ENCODE results near the gene TMEM255B. TPM values are rescaled to one million over a fixed set of nuclear protein-coding genes. Genes with fewer than 3 reads are reported as not detected.

The TMEM255B gene
- total RNA-seq, 1 experiment from 2014 or later: 26.3 TPM

DNA sequence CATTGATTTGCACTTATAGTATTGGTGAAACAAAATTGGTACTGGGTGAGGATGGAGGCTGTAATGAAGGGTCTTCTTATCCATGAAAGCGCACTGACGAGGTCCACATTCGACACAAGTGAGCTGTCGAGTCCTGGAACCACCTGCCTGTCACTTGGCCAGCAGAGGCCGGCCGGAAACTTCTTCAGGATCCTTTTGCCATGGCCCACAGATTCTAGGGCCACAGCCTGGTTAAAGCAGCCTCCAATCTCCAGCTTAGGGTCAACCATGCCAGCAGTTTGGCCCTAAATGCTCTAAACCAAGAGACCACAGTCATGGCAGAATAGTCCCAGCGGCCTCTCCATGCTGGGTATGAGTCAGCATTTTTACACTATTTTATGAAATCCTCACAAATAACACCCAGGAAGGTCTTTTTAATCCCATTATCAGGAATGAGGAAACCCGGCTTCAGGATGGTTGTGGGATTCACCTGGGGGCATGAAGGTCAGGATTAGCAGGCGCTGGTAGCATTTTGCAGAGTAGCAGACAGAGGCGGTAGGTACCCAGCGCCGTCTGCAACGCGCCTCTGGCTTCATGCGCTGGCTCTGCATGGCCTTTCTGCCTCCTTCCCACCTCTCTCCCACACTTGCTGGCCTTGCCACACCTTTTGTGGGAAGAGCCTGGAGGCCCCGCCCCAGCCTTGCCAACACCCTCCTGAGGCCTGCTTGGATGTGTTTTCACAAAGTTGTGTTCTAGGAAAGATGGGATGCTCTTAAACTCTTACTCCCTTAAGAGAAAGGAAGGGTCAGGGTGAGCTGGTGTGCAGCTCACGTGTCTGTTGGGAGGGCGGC lies 89.6 kb downstream of the TMEM255B start:
- ChIA-PET CTCF (no interaction called here), POLR2A (no interaction called here)
- BruUV-seq (replicated peaks): no TSS peak
- ATAC-seq: no peak
- intact Hi-C loops (cut with micrococcal nuclease; ENCODE audit: unreplicated experiment): no loop called here
- no peak for DNase-seq (ENCODE audit: low read depth, low spot score)
- Histone ChIP-seq H3K9me3 (ENCODE audit: control insufficient read depth, insufficient read depth, low read depth, low read length) (no peaks in the 10 kb centered on the region), H3K27me3 (ENCODE audit: control insufficient read depth, insufficient read depth, low read length) (no peaks in the 10 kb centered on the region), H3K36me3 (ENCODE audit: control insufficient read depth, insufficient read depth, low read length) (no peaks in the 10 kb centered on the region), H3K27ac (ENCODE audit: low read length) (no peak overlapping the region), H3K4me1 (ENCODE audit: control insufficient read depth, insufficient read depth, low read length) (no peaks in the 10 kb centered on the region; the same call in 1 of the 2 replicates), H3K4me3 (ENCODE audit: low read depth in 2 of 2, low read length in 2 of 2) (no peak overlapping the region)
- in situ Hi-C loops (cut with HindIII; ENCODE audit: low pct_unique_long_range_greater_than_20kb, low sequenced_read_pairs): no loop called here
- TF ChIP-seq SIN3A (IDR thresholded peaks at IDR 0.05; ENCODE audit: borderline replicate concordance, insufficient read depth, low read depth, low read length): no peak
- TF ChIP-seq CTCF (IDR thresholded peaks at IDR 0.05): no peak
- no peak for TF ChIP-seq REST (IDR thresholded peaks at IDR 0.05; ENCODE audit: insufficient read depth in 1 of 2, low read depth in 2 of 2, low read length in 1 of 2)

GRCh38 chr13:113849546-113849945 lies 90.5 kb downstream of the TMEM255B start:
- BruUV-seq (replicated peaks): no TSS peak
- DNase-seq (ENCODE audit: low read depth, low spot score) (no peak), ATAC-seq (no peak)
- no peak overlapping the region for H3K4me3 ChIP-seq (ENCODE audit: low read depth in 2 of 2, low read length in 2 of 2)
- POLR2A ChIA-PET: no interaction called here
- H3K4me1 ChIP-seq (ENCODE audit: control insufficient read depth, insufficient read depth, low read length): no peaks in the 10 kb centered on the region; the same call in 1 of the 2 replicates
- no peaks in the 10 kb centered on the region for H3K27me3 ChIP-seq (ENCODE audit: control insufficient read depth, insufficient read depth, low read length)
- in situ Hi-C loops (cut with HindIII; ENCODE audit: low pct_unique_long_range_greater_than_20kb, low sequenced_read_pairs) (no loop called here), intact Hi-C loops (cut with micrococcal nuclease; ENCODE audit: unreplicated experiment) (no loop called here)
- TF ChIP-seq TCF7L2 (IDR thresholded peaks at IDR 0.05; ENCODE audit: low read depth, low read length): no peak
- no peak overlapping the region for H3K27ac ChIP-seq (ENCODE audit: low read length)
- no peaks in the 10 kb centered on the region for H3K9me3 ChIP-seq (ENCODE audit: control insufficient read depth, insufficient read depth, low read depth, low read length)
- no peaks in the 10 kb centered on the region for H3K36me3 ChIP-seq (ENCODE audit: control insufficient read depth, insufficient read depth, low read length)
- CTCF ChIA-PET: no interaction called here

DNA sequence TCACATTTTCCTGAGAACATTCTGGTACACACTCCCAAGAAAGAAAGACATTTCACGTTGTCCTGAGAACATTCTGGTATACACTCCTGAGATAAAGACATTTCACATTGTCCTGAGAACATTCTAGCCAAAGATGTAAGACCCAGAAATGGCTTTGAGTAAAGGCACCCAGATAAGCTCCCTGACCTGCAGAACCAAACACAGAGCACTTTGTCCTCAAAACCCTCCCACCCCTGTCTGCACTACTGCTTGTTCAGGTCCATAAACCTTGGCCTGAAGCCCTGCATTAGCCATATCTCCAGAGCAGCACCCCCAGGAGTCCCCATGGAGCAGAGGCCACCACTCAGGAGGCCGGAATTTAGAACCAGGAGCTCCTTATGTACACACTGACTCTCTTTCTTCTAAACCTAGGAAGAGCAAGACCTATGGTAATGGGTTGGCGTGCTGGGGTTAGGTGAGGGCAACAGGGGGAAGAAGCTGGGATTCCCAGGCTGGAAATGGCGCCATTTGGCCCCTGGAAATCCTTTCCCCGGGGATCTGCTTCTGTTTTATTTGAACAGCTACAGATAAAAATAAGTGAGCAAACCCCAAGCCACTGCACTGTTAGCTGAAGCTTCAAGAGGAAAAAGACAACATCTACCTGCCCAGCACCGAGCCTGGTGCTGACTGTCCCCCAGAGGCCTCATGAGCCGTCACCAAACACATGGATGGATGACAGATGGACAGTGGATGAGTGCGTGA lies 91.1 kb downstream of the TMEM255B start:
- Histone ChIP-seq H3K27me3 (ENCODE audit: control insufficient read depth, insufficient read depth, low read length) (no peaks in the 10 kb centered on the region), H3K36me3 (ENCODE audit: control insufficient read depth, insufficient read depth, low read length) (no peaks in the 10 kb centered on the region), H3K4me1 (ENCODE audit: control insufficient read depth, insufficient read depth, low read length) (no peaks in the 10 kb centered on the region; the same call in 1 of the 2 replicates), H3K27ac (ENCODE audit: low read length) (no peak overlapping the region), H3K9me3 (ENCODE audit: control insufficient read depth, insufficient read depth, low read depth, low read length) (no peaks in the 10 kb centered on the region), H3K4me3 (ENCODE audit: low read depth in 2 of 2, low read length in 2 of 2) (no peak overlapping the region)
- ChIA-PET POLR2A (no interaction called here), CTCF (no interaction called here)
- no TSS peak for BruUV-seq (replicated peaks)
- TF ChIP-seq SIN3A (IDR thresholded peaks at IDR 0.05; ENCODE audit: borderline replicate concordance, insufficient read depth, low read depth, low read length): no peak
- no peak for TF ChIP-seq TCF7L2 (IDR thresholded peaks at IDR 0.05; ENCODE audit: low read depth, low read length)
- TF ChIP-seq POLR2AphosphoS5 (IDR thresholded peaks at IDR 0.05; ENCODE audit: low read depth, low read length): no peak
- TF ChIP-seq CTCF (IDR thresholded peaks at IDR 0.05): no peak
- TF ChIP-seq REST (IDR thresholded peaks at IDR 0.05; ENCODE audit: insufficient read depth in 1 of 2, low read depth in 2 of 2, low read length in 1 of 2): no peak
- intact Hi-C loops (cut with micrococcal nuclease; ENCODE audit: unreplicated experiment): no loop called here
- DNase-seq (ENCODE audit: low read depth, low spot score) (no peak), ATAC-seq (no peak)
- in situ Hi-C loops (cut with HindIII; ENCODE audit: low pct_unique_long_range_greater_than_20kb, low sequenced_read_pairs): no loop called here

All from Panc1 (cell line).